Panc1 (cell line): ENCODE data around the gene LPIN2.

Experiments used
- POLR2AphosphoS5 ChIP-seq: IDR thresholded peaks from 2 replicates; pipeline ENCODE4 v1.6.1; 2012; ENCODE audit warnings: mild to moderate bottlenecking, low read depth, low read length, moderate library complexity
- SIN3A ChIP-seq: IDR thresholded peaks from 2 replicates; pipeline ENCODE4 v1.6.1; 2012; ENCODE audit warnings: low read depth, mild to moderate bottlenecking, low read length, moderate library complexity, borderline replicate concordance; ENCODE audit not compliant: insufficient read depth
- TCF7L2 ChIP-seq: IDR thresholded peaks from 2 replicates; pipeline ENCODE4 v1.6.1; 2011; ENCODE audit warnings: mild to moderate bottlenecking, low read depth, low read length, inconsistent platforms
- TF ChIP-seq, protein P1 (sequence below): fragments of 450-650 bp; IDR thresholded peaks from 2 replicates; pipeline ENCODE4 v1.5.1; 2017; ENCODE audit warnings: mild to moderate bottlenecking
- TF ChIP-seq, protein P2 (sequence below), 2 experiments: IDR thresholded peaks; 2 replicates each; pipeline ENCODE4 v1.6.1; 2011 to 2012; ENCODE audit warnings: low read depth in 2 of 2, control low read depth in 1 of 2, low read length in 1 of 2, mild to moderate bottlenecking in 1 of 2, moderate library complexity in 1 of 2; ENCODE audit not compliant: insufficient read depth in 1 of 2

DNA sequence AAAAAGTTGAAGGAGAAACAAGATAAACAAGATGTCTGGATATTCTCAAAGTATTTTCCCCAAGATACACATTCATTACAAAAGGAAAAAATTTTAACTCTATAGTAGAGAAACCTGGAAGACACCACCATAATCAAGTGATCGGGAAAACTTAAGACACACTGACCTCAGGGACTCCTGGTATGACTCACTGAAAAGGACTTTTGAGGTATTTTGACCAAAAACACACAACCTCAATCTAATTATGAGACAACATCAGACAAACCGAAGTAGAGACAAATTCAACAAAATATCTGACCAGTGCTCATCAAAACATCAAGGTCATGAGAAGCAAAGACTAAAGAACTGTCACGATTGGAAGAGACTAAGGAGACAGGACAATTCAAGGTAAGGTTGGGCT, 34.7 kb downstream of the LPIN2 start:
- TF ChIP-seq, protein P1, sequence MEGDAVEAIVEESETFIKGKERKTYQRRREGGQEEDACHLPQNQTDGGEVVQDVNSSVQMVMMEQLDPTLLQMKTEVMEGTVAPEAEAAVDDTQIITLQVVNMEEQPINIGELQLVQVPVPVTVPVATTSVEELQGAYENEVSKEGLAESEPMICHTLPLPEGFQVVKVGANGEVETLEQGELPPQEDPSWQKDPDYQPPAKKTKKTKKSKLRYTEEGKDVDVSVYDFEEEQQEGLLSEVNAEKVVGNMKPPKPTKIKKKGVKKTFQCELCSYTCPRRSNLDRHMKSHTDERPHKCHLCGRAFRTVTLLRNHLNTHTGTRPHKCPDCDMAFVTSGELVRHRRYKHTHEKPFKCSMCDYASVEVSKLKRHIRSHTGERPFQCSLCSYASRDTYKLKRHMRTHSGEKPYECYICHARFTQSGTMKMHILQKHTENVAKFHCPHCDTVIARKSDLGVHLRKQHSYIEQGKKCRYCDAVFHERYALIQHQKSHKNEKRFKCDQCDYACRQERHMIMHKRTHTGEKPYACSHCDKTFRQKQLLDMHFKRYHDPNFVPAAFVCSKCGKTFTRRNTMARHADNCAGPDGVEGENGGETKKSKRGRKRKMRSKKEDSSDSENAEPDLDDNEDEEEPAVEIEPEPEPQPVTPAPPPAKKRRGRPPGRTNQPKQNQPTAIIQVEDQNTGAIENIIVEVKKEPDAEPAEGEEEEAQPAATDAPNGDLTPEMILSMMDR: no peak
- TF ChIP-seq, protein P2, sequence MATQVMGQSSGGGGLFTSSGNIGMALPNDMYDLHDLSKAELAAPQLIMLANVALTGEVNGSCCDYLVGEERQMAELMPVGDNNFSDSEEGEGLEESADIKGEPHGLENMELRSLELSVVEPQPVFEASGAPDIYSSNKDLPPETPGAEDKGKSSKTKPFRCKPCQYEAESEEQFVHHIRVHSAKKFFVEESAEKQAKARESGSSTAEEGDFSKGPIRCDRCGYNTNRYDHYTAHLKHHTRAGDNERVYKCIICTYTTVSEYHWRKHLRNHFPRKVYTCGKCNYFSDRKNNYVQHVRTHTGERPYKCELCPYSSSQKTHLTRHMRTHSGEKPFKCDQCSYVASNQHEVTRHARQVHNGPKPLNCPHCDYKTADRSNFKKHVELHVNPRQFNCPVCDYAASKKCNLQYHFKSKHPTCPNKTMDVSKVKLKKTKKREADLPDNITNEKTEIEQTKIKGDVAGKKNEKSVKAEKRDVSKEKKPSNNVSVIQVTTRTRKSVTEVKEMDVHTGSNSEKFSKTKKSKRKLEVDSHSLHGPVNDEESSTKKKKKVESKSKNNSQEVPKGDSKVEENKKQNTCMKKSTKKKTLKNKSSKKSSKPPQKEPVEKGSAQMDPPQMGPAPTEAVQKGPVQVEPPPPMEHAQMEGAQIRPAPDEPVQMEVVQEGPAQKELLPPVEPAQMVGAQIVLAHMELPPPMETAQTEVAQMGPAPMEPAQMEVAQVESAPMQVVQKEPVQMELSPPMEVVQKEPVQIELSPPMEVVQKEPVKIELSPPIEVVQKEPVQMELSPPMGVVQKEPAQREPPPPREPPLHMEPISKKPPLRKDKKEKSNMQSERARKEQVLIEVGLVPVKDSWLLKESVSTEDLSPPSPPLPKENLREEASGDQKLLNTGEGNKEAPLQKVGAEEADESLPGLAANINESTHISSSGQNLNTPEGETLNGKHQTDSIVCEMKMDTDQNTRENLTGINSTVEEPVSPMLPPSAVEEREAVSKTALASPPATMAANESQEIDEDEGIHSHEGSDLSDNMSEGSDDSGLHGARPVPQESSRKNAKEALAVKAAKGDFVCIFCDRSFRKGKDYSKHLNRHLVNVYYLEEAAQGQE (IDR thresholded peaks at IDR 0.05; ENCODE audit: insufficient read depth in 1 of 2, low read depth in 2 of 2, low read length in 1 of 2): no peak
- TF ChIP-seq POLR2AphosphoS5 (no peak), SIN3A (no peak), TCF7L2 (no peak)
